Measurements from ENCODE around the gene RABEPK.

The RABEPK gene

DNA sequence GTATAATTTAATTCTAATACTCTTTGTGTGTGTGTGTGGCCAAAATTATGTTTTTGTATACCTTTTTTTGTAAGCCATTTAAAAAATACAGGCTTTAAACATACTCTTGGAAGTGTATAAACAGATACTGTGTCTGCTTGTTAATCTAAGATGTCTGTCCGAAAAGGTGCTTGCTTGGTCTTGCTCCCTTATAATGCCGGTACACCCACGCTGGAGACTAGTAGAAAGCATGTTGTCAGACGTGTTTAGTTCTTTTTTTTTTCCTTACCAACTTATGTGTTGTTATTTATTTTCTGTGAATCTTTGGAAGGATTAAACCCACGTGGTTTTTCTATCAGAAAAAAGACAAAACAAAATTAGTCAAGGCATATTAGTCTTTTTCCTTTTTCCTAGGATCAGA is 70.7 kb downstream of the RABEPK start:
- no peak overlapping the region for H3K4me3 ChIP-seq (ENCODE audit: low read length)
- TF ChIP-seq, protein P1, sequence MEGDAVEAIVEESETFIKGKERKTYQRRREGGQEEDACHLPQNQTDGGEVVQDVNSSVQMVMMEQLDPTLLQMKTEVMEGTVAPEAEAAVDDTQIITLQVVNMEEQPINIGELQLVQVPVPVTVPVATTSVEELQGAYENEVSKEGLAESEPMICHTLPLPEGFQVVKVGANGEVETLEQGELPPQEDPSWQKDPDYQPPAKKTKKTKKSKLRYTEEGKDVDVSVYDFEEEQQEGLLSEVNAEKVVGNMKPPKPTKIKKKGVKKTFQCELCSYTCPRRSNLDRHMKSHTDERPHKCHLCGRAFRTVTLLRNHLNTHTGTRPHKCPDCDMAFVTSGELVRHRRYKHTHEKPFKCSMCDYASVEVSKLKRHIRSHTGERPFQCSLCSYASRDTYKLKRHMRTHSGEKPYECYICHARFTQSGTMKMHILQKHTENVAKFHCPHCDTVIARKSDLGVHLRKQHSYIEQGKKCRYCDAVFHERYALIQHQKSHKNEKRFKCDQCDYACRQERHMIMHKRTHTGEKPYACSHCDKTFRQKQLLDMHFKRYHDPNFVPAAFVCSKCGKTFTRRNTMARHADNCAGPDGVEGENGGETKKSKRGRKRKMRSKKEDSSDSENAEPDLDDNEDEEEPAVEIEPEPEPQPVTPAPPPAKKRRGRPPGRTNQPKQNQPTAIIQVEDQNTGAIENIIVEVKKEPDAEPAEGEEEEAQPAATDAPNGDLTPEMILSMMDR (conservative IDR thresholded peaks at IDR 0.05; ENCODE audit: low read length), result no peak
- DNase-seq (ENCODE audit: low read depth), result no peak

DNA sequence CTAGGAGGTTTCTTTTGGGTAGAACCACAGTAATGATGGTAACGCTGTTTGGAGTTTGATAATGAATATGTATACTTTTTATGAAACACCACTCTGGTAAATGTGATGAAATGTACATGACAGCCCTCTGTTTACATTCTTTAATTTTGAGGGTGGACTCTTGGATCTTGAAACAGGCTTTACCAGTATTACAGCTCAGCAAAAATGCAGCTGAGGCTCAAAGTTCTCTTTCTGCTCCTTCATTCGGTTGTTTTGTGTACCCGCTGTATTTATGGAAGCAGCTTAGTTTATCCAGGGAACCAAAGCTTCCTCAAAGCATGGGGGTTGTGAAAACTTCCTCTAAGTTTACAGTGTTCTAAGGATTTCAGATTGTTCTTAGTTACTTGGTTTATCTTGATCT is 72.4 kb downstream of the RABEPK start:
- TF ChIP-seq, protein P1 (conservative IDR thresholded peaks at IDR 0.05; ENCODE audit: low read length), result no peak
- DNase-seq (ENCODE audit: low read depth), result peak; percentile 33
- H3K4me3 ChIP-seq (ENCODE audit: low read length), result no peak overlapping the region

DNA sequence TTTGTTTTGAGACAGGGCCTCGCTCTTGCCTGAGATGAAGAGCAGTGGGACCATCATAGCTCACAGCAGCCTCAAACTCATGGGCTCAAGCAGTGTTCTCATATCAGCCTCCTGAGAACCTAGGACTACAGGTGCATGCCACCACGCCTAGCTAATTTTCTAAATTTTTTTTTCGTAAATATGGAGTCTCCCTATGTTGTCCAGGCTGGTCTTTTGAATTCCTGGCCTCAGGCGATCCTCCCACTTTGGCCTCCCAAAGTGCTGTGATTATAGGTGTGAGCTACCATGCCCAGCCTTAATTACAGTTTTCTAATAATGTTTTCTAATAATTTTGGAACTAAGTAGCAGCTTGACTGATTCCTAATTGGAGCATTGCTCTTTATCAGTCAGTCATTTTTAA is 76.4 kb downstream of the RABEPK start:
- DNase-seq (ENCODE audit: low read depth), result no peak
- no peak overlapping the region for H3K4me3 ChIP-seq (ENCODE audit: low read length)
- TF ChIP-seq, protein P1 (conservative IDR thresholded peaks at IDR 0.05; ENCODE audit: low read length), result no peak

- DNase-seq (ENCODE audit: low read depth), result no peak
- TF ChIP-seq, protein P1 (conservative IDR thresholded peaks at IDR 0.05; ENCODE audit: low read length), result no peak
- no peak overlapping the region for H3K4me3 ChIP-seq (ENCODE audit: low read length)
These were observed 77.1 kb downstream of the RABEPK start for GRCh38 chr9:125277411-125277810.

DNA sequence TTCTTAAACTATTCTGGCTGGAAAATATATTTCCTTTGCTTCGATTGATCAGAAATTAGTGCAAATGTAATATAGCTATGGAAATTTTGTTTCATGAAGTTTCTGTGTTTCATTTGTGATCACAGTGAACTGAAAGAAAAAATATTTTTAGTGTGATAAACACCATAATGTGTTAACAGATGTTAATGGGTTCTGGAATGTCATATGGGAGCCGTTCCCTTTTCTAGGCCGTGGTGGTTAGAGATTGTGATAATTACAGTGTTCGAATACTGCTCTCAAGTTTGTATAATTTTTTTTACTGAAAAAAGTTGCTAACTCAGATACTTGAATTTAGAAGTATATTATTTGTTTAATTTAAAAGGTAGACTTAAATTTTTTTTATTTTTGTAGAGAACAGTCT is 80.6 kb downstream of the RABEPK start:
- H3K4me3 ChIP-seq (ENCODE audit: low read length), result 0 out of 2 replicates have a peak overlapping the region, but pooled peaks have one; percentile 2
- DNase-seq (ENCODE audit: low read depth), result peak; percentile 36
- TF ChIP-seq, protein P1 (conservative IDR thresholded peaks at IDR 0.05; ENCODE audit: low read length), result no peak

Measured in AG10803 (cell line).